Psoas muscle (tissue), 8 donors: ENCODE results near the gene HNRNPR. TPM values are rescaled to one million over a fixed set of nuclear protein-coding genes. Genes with fewer than 3 reads are reported as not detected.

Experiments
- ATAC-seq, 4 donors: fragments of 200-7000 bp; cut with Tn5 transposase; one replicate each; pipeline ENCODE4 v1.9.1; 2020; ENCODE audit warnings: moderate library complexity in 3 of 4, mild to moderate bottlenecking in 2 of 4
- DNase-seq, 2 donors: peaks; one replicate each; pipeline ENCODE4 v3.0.0-alpha.2; 2020
- H3K27ac ChIP-seq: fragments of 200-600 bp; one replicate; pipeline ENCODE4 v1.8.0; 2022
- H3K27me3 ChIP-seq, 3 donors: fragments of 200-600 bp in 1 of 3; one replicate each; pipeline versions ENCODE4 v1.6.1 to v1.8.0; 2013 to 2022; ENCODE audit warnings: low read length in 2 of 3, mild to moderate bottlenecking in 2 of 3, moderate library complexity in 1 of 3; ENCODE audit not compliant: insufficient read depth in 3 of 3
- H3K36me3 ChIP-seq, 2 donors: fragments of 200-600 bp in 1 of 2; one replicate each; pipeline versions ENCODE4 v1.6.1 to v1.8.0; 2013 to 2022; ENCODE audit warnings: low read depth in 1 of 2, mild to moderate bottlenecking in 1 of 2, moderate library complexity in 1 of 2; ENCODE audit not compliant: insufficient read depth in 1 of 2
- H3K4me1 ChIP-seq: fragments of 200-600 bp; one replicate; pipeline ENCODE4 v1.8.0; 2022
- H3K4me3 ChIP-seq: fragments of 200-600 bp; one replicate; pipeline ENCODE4 v1.8.0; 2022; ENCODE audit warnings: mild to moderate bottlenecking
- H3K9me3 ChIP-seq: fragments of 200-600 bp; one replicate; pipeline ENCODE4 v1.8.0; 2022
- WGBS, 3 donors: extraction: QIAGEN DNeasy Blood & Tissue Kit; methylation state at CpG; one replicate each; pipeline versions ENCODE4 v1.1.6 to v1.1.7; 2013; 5-methylcytosine and 5-hydroxymethylcytosine counted together
- intact Hi-C, 2 donors: fragments of 100-400 bp; cut with DNase I; formaldehyde crosslinking; loops; one replicate each; pipeline versions ENCODE4 v1.11.0 to v1.14.2; 2022
- polyA plus RNA-seq, 3 donors: library from polyadenylated mRNA; stranded (reverse); fragments of 200-250 nt; gene quantifications; one replicate each; pipeline ENCODE4 v1.2.3, GENCODE V29; 2013
- total RNA-seq, 4 donors: library from RNA; stranded (reverse); fragmentation: NEBNext Ultra II Directional in 2 of 4; extraction: Animal tissue kit (Norgen Biotek cat#: 25700) in 2 of 4; gene quantifications; one replicate each; pipeline versions ENCODE4 v1.2.1 to v1.2.4, GENCODE V29; 2021 to 2023
- TF ChIP-seq, protein P1 (sequence below): fragments of 200-600 bp; IDR thresholded peaks from one replicate; pipeline ENCODE4 v1.8.0; 2022; ENCODE audit warnings: antibody characterized with exemption
- donor health status: healthy with polysubstance abuse.
- donor health status: DM: no; HTN: no; CAD: no; lungs with moderate emphysema.
- donor health status: Bipolar disorder and iron deficiency.
- donor health status: healthy.
- donor health status: DM: yes; HTN: yes; CAD: no.
- donor health status: DM: no; HTN: no; CAD: no.
- donor health status: DM: no; HTN: no; CAD: no.
- donor health status: DM: yes; HTN: yes; CAD: no.

Gene HNRNPR
- total and polyA plus RNA-seq, 7 donors, result 39.8 to 107 (median 72.5) TPM

DNA sequence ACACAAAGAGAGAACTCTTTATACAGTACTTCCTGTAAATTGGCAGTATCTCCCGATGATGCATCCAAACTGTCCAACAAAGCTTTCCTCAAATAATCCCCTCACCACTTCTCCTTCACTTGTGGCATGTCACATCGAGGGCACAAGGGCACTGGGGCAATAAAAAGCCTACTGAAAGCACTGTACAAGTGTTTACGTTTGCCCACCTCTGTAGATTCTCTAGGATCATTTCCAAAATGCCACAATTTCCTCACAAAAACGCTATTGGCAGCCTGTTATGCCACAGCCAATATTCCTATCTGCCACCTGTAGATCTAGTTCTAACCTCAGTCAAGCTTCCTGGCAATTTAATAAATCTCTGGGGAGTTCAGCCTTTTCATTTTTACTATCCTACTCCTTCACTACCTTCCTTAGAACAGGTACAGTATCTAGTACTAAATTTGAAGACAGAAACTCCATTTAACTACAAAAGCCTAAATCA, 39.9 kb downstream of the HNRNPR start:
- 74 to 80% (median 78%) methylated on average over 4 of the region's 4 CpGs for WGBS, 3 donors
- Histone ChIP-seq H3K9me3 (no peaks in the 10 kb centered on the region), H3K4me1 (no peaks in the 10 kb centered on the region), H3K27me3 (no peaks in the 10 kb centered on the region), H3K4me3 (no peak overlapping the region), H3K36me3 (peaks cover 9 to 82% of the 10 kb centered on the region in 2 donors), H3K27ac (no peak overlapping the region)
- TF ChIP-seq, protein P1, sequence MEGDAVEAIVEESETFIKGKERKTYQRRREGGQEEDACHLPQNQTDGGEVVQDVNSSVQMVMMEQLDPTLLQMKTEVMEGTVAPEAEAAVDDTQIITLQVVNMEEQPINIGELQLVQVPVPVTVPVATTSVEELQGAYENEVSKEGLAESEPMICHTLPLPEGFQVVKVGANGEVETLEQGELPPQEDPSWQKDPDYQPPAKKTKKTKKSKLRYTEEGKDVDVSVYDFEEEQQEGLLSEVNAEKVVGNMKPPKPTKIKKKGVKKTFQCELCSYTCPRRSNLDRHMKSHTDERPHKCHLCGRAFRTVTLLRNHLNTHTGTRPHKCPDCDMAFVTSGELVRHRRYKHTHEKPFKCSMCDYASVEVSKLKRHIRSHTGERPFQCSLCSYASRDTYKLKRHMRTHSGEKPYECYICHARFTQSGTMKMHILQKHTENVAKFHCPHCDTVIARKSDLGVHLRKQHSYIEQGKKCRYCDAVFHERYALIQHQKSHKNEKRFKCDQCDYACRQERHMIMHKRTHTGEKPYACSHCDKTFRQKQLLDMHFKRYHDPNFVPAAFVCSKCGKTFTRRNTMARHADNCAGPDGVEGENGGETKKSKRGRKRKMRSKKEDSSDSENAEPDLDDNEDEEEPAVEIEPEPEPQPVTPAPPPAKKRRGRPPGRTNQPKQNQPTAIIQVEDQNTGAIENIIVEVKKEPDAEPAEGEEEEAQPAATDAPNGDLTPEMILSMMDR, result no peak
- DNase-seq (no peak), ATAC-seq (no peak)
- intact Hi-C loops, result no loop called here

DNA sequence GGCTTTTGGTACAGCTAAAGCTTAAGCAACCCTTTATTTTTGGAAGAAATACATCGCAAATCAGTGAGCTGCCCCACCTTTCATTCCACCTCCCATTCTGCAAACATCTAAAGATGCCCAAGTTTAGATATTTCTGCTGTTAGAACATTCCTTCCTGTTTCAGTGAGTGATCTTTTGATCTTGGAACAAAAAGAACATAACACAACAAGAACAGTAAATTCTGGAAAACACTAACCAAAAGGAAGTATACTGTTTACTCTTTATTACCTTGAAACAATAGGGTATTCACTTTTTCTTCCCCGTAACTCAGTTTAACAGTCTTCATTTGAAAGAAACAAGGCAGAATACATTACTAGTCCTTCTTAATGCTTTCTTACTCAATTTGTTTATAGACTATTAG, 40.6 kb downstream of the HNRNPR start:
- intact Hi-C loops, result no loop called here
- Histone ChIP-seq H3K9me3 (no peaks in the 10 kb centered on the region), H3K4me1 (no peaks in the 10 kb centered on the region), H3K36me3 (peaks cover 9 to 87% of the 10 kb centered on the region in 2 donors), H3K4me3 (no peak overlapping the region), H3K27ac (no peak overlapping the region), H3K27me3 (no peaks in the 10 kb centered on the region)
- TF ChIP-seq, protein P1, result no peak
- ATAC-seq, result no peak
- no peak for DNase-seq
- 90 to 94% (median 93%) methylated on average over 2 of the region's 2 CpGs for WGBS, 3 donors

DNA sequence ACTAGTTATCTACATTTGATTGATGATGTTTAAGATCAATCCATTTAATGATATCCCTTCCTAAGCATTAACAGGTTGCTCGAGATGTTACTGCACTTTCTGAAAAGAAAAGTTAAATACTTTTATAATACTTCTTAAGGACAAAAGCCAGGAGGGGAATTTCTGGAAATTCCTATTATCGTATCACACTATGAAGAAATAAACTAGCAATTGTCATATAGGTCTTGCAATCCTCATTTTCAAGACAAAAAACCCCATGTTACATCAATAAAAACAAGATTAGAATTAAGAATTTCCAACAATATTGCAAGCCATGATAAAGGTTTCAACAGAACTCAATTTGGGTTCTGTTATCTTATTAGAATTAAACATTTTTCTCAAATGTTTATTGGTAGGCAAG, 47.2 kb downstream of the HNRNPR start:
- WGBS, 3 donors, result 89 to 93% (median 91%) methylated on average over 2 of the region's 2 CpGs
- H3K9me3 ChIP-seq, result no peaks in the 10 kb centered on the region
- H3K27me3 ChIP-seq, result no peaks in the 10 kb centered on the region
- no peak overlapping the region for H3K27ac ChIP-seq
- intact Hi-C loops, result no loop called here
- TF ChIP-seq, protein P1, result no peak
- DNase-seq, result no peak
- H3K4me1 ChIP-seq, result no peaks in the 10 kb centered on the region
- H3K36me3 ChIP-seq, result peaks cover 7 to 64% of the 10 kb centered on the region in 2 donors
- no peak overlapping the region for H3K4me3 ChIP-seq
- no peak for ATAC-seq

DNA sequence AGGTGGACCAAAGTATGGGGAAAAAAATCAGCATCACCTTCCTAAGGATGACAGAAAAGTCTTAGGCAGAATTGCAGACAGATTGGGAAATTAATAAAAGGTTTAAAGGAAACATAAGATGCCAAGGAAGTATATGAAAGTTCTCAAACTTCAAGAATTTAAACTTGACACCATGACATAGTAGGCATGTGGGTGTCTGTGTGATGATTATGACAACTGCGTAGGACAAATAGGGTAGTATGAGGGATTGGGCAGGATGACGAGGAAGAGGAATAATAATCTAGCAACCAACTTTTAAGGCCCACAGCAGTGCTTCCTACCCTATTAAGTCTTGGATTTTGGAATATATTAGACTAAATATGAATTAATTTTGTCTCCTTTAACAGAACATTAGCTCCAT, 52.4 kb downstream of the HNRNPR start:
- Histone ChIP-seq H3K36me3 (peaks cover 3 to 37% of the 10 kb centered on the region in 2 donors), H3K27me3 (no peaks in the 10 kb centered on the region), H3K4me3 (no peak overlapping the region), H3K4me1 (no peaks in the 10 kb centered on the region), H3K27ac (no peak overlapping the region), H3K9me3 (no peaks in the 10 kb centered on the region)
- WGBS, 3 donors, result 70 to 77% (median 76%) methylated on average over 2 of the region's 2 CpGs
- ATAC-seq, result no peak
- intact Hi-C loops, result no loop called here
- no peak for DNase-seq
- TF ChIP-seq, protein P1, result no peak
